Activated CD8-positive, alpha-beta memory T cell treated with anti-CD3 and anti-CD28 coated beads for 1 hour (primary cell): ENCODE results near the gene ZNF750.

Experiments
- DNase-seq, 2 donors: peaks; one replicate each; pipeline ENCODE4 v3.0.0-alpha.2; 2020; ENCODE audit warnings: low read depth in 1 of 2; ENCODE audit errors: extremely low read depth in 1 of 2

Gene ZNF750

DNA sequence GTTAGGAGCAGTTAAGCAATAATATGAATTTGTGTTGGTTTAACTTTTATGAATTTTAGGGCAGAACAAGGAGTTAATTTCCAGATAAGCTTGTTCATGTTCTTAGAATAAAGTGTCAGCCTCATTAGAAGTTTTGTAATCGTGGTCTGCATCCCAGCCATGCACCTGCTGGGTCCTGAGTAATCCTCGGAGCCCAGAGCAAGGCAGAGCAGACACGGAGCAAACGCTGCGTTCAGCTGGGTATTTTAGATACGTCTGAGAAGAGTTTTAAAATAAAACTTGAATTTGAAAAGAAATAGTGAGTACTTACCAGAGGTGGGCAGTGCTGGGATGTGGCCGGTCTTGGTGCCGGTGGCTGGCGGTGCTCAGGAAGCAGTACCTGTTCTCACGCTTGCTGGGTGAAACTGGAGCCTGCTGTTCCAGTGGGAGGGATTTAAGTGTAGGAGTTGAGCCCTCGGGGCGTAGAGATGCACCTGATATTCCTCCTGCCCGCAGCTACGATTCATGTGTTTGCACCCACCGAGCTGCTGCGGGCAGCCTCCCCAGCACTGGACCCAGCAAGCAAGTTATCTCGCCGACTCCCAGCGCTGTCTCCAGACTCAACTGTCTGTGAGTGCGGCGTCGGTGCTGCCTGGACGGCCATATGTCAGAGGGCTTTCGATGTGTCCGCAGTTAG, at the start of gene ZNF750:
Gene ZNF750 (minus strand): TSS at position 406 of the 676 bp plus-strand sequence. CDS start 7,568 bp downstream, outside the sequence.
- no peak for DNase-seq

DNA sequence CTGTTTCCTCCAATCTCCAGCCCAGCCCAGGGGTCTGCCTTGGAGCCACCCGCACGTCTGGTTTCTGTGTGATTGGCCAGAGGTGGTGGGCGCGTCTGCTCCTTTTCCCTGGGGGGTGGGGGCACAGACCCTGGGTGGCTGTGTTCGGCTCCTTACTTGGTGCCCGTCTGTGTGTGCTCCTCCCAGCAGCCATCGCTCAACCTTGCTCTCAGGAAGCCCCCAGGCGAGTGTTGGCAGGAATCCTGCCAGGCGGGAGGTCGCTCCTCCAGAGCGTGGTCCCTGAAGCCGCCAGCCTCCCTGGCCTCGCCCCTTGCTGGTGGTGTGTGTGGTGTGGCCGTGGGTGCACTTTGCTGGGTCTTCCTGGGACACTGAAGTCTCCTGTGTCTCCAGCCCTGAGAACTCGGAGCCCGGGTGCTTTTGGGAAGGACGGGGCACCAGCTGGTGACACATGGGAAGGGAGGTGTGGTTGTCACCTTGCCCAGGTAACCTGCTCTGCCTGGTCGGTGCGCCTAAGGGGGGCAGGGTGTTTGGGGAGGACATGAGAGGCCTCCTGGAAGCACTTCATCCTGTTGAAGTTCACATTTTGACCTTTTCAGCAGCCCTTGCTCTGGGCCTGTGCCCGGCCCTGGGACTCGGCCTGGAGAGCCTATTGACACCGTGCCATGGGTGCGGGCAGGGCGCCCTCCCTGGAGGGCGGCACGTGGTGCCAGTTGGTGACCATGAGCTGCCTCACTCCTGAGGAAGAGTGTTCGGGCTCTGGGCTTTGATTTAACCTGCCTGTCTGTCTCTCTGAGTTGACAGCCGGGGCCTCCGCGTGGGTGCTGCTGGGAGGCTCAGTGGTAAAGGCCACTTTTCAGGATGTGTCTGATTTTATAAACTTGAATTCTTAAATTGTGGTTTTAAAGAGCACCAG, 49.0 kb upstream of the ZNF750 start:
- DNase-seq = no peak

DNA sequence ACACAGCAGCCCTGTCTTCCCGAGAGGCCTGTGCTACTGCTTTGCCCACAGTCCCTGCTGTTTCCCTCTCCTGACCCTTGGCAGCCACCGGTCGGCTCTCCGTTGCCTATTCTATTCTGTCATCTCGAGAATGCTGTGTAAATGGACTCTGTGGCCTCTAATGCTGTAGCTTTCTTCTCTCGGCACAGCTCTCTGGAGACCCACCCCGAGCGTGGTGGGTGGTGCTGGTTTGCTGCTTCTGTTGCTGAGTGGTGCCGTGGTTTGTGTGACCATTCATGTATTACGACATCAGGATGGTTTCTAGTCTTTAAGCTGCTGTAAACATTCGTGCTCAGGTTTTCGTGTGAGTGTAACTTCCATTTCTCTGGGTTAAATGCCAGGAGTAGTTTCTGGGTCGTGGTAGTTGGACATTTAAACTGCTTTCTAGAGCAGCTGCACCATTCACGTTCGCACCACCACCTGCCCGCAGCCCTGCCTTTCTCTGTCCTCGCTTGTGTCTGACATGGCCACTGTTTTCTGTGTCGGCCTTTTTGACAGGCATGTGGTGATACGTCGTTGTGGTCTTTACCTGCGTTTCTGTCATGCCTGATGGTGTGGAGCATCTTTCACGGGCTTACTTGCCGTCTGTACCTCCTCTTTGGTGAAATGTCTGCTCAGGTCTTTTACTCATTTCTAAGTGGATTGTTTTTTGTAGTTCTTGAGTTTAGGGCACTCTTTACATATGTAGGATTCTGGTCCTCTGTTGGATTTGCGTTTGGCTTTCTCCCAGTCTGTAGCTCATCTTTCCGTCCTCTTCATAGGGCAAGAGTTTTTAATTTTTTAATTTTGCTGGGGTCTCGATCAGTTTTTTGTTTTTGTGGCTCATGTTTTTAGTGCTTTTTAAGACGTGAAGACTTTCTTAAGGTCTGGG, 47.7 kb upstream of the ZNF750 start:
- DNase-seq = no peak

GRCh38 chr17:82884970-82885353, 45.1 kb upstream of the ZNF750 start:
- DNase-seq = peak in 1 of 2 donors; percentile 17

- DNase-seq = no peak
Observed at GRCh38 chr17:82884341-82884969, 44.6 kb upstream of the ZNF750 start.

- DNase-seq = no peak
Observed at GRCh38 chr17:82883419-82884031, 43.7 kb upstream of the ZNF750 start.

DNA sequence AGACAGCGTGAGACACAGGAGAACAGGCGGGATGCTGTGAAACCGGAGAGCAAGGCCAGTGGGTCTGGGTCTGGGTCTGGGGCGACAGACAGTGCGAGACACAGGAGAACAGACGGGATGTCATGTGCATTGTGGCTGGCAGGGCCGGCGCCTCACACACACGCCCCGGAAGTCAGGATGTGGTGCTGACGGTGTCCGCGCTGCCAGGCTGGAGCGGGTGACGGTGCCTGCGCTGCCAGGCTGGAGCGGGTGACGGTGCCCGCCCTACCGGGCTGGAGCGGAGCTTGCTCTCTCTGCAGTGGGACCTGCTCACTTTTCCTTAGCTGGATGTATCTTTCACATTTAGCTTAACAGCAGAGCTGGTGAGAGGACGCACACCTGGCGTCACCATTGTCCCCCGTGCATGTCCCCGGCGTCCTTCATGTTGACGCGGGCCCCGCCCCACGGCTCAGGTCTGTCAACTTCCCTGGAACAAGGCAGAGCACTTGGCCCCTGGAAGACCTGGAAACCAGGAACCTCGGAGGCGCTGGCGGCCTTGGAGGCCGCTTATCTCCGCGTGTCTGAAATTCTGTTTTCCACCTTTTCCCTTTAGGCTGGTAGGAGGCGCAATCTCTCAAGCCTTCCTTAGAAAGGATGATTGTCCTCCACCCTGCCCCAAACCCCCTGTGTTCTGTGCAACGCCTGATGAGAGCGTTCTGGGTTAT, 43.0 kb upstream of the ZNF750 start:
- peak; percentile 64 to 79 for DNase-seq

- no peak for DNase-seq
Observed at GRCh38 chr17:82881900-82882714, 42.3 kb upstream of the ZNF750 start.

GRCh38 chr17:82881324-82881823, 41.6 kb upstream of the ZNF750 start:
- no peak for DNase-seq

DNA sequence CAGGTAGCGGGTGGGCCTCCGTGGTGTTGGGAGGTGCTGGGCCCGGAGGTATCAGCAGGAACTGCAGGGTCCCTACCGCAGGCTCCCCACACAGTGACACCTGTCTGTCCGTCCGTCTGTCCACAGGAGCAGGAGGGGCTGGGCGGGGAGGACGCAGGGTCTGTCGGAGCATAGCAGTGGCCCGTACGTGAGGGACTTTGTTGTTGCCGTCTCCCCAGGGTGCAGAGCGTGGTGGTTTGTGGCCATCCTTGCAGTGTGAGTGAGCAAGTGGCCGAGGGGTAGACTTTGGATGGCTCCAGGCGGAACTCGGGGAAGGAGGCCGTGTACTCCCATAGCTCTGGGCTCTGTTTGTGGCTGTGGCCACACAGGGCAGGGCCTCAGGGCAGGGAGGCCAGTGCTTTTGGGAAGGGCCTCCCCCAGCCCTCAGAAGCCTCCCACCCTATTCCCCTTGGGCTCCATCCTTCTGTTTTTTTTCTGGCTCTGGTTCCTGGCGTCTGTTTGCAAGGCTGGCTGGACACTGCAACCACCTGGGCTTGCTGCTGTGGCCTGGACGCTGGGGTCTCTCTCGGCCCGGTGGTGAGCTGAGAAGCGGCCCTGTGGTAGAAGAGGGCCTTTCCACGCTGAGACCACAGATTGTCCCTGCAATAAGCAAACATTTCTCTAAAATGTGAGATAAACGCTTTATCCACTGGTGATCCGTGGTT, 41.0 kb upstream of the ZNF750 start:
- DNase-seq = no peak

DNA sequence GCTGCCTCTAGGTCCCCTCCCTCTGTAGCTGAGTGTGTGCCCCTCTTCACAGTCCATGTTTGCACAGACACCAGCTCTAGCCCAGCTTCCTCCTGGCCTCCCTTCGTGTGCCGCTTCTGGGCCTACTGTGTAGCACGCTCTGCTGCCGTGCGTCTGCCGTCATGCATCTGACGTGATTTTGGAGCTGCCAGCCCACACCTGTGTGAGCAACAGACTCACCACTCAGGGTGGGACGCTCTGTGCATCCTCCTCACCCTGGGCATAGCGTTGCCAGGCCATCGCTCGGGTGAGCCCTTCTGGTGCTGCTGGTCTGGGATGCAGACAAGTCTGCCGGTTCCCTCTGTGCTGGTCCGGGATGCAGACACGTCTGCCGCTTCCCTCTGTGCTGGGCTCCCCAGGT, 39.4 kb upstream of the ZNF750 start:
- no peak for DNase-seq

- DNase-seq = no peak
Observed at GRCh38 chr17:82878527-82878926, 38.7 kb upstream of the ZNF750 start.

DNA sequence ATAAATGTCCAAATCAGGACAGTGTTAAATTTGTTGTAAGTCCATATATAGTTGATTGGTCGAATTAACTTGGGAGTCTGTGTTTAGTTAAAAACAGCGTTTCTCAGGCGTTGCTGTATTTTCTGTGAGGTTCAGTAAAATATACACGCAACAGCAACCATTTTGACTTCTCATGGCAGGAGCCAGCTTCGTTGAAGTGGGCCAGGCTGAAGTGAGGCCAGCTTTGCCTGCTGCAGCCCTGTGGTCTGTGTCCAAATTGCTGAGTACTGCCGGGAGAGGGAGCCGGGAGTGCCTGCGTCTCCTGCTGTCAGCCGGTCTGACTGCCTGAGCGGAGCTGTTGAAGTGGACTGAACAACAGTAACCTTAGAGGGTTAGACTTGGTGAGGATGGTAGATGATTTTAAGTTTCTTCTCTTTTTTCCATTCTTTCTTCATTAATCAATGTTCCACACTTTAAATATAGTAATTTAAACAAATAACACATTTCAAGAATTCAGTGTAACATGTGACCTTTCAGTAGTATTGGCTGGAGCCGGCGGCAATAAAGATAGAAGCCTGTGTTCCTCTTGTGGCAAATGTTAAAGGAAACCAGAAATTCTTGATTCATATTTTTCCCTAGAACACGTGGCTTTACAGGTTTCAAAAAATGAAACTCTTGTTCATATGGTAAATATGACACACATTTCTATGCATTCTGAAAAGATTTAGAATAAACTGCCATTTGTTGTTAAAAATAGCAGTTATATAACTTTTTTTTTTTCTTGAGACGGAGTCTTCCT, 37.0 kb upstream of the ZNF750 start:
- DNase-seq = no peak

DNA sequence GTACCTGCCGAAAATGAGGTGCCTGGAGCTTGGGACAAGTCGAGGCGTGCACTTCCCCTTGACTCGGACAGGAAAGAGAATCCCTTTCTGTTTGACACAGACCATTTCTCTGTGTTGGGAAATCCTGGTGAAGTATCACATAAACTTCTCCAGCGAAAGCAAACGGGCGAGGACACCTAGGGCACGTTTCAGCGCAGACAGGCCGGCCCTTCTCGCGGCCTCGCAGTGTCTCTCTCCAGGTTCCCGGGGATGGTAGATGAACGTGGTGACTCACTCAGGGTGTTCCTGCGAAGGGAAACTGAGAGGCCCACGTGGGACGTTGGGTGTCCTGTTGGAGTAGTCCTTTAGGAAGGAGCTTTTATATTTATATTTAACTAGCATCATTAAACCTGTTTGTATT, 36.3 kb upstream of the ZNF750 start:
- no peak for DNase-seq

GRCh38 chr17:82875407-82875856, 35.6 kb upstream of the ZNF750 start:
- no peak for DNase-seq

GRCh38 chr17:82874011-82874835, 34.4 kb upstream of the ZNF750 start:
- no peak for DNase-seq
